Cardiac fibroblast (primary cell): Measurements from ENCODE around the gene CSAD.

ENCODE experiments used
- DNase-seq, 2 donors: peaks; one replicate each; pipeline versions ENCODE4 v3.0.0 to v3.0.0-alpha.2; 2010; ENCODE audit warnings: low read depth in 2 of 2
- H3K4me3 ChIP-seq, 2 donors: replicated peaks in 1 of 2; 1 replicate in 1 of 2; 2 replicates in 1 of 2; pipeline ENCODE4 v1.5.1; 2011; ENCODE audit warnings: low read depth in 2 of 2, low read length in 2 of 2, mild to moderate bottlenecking in 2 of 2, moderate library complexity in 1 of 2
- TF ChIP-seq, protein P1 (sequence below): IDR thresholded peaks from one replicate; pipeline ENCODE4 v1.5.1; 2011; ENCODE audit warnings: low read depth, mild to moderate bottlenecking, low read length, inconsistent platforms

The CSAD gene

GRCh38 chr12:53186745-53187144, 6.0 kb upstream of the CSAD start:
- no peak for DNase-seq
- TF ChIP-seq, protein P1, sequence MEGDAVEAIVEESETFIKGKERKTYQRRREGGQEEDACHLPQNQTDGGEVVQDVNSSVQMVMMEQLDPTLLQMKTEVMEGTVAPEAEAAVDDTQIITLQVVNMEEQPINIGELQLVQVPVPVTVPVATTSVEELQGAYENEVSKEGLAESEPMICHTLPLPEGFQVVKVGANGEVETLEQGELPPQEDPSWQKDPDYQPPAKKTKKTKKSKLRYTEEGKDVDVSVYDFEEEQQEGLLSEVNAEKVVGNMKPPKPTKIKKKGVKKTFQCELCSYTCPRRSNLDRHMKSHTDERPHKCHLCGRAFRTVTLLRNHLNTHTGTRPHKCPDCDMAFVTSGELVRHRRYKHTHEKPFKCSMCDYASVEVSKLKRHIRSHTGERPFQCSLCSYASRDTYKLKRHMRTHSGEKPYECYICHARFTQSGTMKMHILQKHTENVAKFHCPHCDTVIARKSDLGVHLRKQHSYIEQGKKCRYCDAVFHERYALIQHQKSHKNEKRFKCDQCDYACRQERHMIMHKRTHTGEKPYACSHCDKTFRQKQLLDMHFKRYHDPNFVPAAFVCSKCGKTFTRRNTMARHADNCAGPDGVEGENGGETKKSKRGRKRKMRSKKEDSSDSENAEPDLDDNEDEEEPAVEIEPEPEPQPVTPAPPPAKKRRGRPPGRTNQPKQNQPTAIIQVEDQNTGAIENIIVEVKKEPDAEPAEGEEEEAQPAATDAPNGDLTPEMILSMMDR: no peak
- H3K4me3 ChIP-seq: no peak overlapping the region

DNA sequence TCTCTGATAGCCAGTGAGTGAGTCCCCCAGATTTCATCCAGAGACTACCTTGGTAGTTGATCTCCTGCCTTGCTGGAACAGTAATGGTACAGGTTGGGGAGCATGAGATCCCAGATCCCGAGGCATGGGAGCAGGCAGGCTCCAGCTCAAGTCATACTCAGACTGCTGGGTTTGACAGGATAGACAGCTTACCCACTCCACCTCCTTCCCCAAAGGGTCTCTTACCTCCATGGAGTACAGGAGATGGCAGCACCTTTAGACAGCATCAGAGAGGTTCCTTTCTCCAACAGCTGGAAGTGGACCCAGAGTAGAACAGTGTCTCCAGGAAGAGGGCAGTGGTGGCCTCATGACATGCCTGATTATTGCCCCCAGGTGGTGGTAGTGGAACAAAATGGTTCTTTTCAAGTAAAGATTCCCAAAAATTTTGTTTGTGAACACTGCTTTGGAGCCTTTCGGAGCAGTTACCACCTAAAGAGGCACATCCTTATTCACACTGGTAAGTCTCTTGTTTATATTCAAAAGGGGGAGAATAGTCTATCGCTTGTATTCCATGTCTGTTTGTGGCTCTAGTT, 4.9 kb upstream of the CSAD start:
- TF ChIP-seq, protein P1: no peak
- no peak overlapping the region for H3K4me3 ChIP-seq

GRCh38 chr12:53184828-53185227, 4.1 kb upstream of the CSAD start:
- DNase-seq: no peak
- TF ChIP-seq, protein P1: no peak
- H3K4me3 ChIP-seq: no peak overlapping the region

More for the DNA sequence above, 4.9 kb upstream of the CSAD start:
- no peak for DNase-seq

GRCh38 chr12:53182903-53183302, 2.2 kb upstream of the CSAD start:
- TF ChIP-seq, protein P1: no peak
- DNase-seq: no peak
- H3K4me3 ChIP-seq: no peak overlapping the region

DNA sequence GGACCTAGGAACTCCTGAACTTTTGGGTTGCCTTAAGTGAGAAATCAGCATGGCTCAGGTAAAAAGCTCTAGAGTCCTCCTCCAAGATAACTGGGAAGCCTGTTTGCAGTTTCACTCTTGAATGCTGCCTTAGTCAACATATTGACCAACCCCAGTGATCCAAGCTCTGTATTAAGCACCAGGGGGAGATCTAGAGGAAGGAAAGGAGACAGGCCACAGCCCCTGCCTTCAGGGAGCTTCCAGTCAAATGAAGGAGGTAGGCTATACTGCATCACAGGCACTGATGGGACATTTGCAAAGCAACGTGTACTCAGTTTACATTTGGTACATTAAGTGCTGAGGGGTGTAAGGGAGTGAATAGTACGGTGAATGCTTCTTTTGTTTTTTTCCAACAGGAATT, 1.2 kb upstream of the CSAD start:
- peak overlapping the region; percentile 67 to 81 for H3K4me3 ChIP-seq

DNA sequence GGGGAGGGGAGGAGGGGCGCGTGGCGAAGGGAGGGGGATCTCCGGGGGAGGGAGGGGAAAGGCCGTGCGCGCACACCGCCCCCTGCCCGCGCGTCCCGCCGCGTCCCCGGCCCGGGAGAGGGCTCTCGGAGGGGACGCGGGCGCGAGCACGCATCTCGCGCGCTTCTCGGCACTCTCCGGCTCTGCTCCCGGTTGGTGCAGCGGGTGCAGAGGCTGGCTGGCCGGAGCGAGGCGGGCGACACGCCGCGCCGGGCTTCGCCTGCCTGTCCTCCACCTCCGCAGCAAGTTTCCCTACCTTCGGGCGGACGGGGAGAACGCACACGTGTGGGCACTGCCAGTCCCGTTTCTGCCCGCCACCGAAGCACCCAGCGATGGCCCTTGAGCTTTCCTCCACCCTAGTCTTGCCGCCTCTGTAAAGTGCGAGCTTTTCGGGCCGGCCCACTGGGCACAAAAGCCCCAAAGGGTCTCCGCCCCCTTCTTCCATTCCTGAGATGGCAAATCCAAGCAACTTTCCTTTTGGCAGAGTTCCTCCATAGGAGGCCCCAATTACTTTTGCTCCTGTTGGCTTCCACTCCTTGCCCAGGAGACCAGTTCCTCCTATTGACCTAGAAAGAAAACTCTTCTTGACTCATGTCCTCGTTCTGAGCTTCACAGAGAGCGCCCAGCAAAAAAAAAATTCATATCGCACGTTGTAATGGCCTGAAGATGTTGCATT, 363 bp upstream of the CSAD start:
- peak; percentile 61 to 82 for DNase-seq
- H3K4me3 ChIP-seq: peak overlapping the region; percentile 67 to 81
- TF ChIP-seq, protein P1: no peak

More for the DNA sequence above, 1.2 kb upstream of the CSAD start:
- TF ChIP-seq, protein P1: no peak
- DNase-seq: no peak
